ENCODE measurements around the gene SLC49A3. TPM values are rescaled to one million over a fixed set of nuclear protein-coding genes. Genes with fewer than 3 reads are reported as not detected.

SLC49A3 gene
- total and polyA plus RNA-seq, 7 donors, result 1.6 to 3.7 (median 3.0) TPM

DNA sequence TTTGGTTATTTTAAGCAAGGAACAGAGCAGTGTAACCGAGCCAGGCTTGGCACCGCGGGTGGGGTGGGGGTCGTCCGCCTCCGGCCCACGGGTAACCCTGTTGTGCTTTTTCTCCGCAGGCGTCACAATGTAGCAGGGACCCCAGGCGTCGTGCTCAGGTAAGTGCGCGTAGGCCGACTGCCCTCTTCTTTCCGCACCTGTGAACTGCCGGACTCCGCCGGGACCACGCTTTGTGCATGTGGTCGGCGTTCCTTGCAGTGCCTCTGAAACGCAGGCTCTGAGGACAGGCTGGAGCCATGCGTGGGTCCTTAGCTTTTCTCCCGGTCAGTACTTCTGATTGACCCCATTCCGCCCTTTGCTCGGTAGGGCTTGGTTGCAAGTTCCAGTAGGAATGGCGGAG lies 41.6 kb upstream of the SLC49A3 start:
- 84 to 95% (median 91%) methylated on average over 27 of the region's 27 CpGs for WGBS, 3 donors
- ATAC-seq (no peak), DNase-seq (no peak)
- Histone ChIP-seq H3K36me3 (ENCODE audit: insufficient read depth in 1 of 2, low read depth in 1 of 2) (peaks cover 10 to 31% of the 10 kb centered on the region in 2 donors), H3K9me3 (no peaks in the 10 kb centered on the region), H3K4me3 (no peak overlapping the region), H3K27me3 (ENCODE audit: insufficient read depth in 3 of 3, low read length in 2 of 3) (no peaks in the 10 kb centered on the region), H3K4me1 (no peaks in the 10 kb centered on the region), H3K27ac (no peak overlapping the region)
- intact Hi-C loops (cut with DNase I), result loop anchor here in 1 of 2 donors (10.0 kb wide), 1 partner anchor 264 kb away; the partner anchor contains the start of gene SLC26A1
- TF ChIP-seq, protein P1, sequence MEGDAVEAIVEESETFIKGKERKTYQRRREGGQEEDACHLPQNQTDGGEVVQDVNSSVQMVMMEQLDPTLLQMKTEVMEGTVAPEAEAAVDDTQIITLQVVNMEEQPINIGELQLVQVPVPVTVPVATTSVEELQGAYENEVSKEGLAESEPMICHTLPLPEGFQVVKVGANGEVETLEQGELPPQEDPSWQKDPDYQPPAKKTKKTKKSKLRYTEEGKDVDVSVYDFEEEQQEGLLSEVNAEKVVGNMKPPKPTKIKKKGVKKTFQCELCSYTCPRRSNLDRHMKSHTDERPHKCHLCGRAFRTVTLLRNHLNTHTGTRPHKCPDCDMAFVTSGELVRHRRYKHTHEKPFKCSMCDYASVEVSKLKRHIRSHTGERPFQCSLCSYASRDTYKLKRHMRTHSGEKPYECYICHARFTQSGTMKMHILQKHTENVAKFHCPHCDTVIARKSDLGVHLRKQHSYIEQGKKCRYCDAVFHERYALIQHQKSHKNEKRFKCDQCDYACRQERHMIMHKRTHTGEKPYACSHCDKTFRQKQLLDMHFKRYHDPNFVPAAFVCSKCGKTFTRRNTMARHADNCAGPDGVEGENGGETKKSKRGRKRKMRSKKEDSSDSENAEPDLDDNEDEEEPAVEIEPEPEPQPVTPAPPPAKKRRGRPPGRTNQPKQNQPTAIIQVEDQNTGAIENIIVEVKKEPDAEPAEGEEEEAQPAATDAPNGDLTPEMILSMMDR (IDR thresholded peaks at IDR 0.05), result no peak

DNA sequence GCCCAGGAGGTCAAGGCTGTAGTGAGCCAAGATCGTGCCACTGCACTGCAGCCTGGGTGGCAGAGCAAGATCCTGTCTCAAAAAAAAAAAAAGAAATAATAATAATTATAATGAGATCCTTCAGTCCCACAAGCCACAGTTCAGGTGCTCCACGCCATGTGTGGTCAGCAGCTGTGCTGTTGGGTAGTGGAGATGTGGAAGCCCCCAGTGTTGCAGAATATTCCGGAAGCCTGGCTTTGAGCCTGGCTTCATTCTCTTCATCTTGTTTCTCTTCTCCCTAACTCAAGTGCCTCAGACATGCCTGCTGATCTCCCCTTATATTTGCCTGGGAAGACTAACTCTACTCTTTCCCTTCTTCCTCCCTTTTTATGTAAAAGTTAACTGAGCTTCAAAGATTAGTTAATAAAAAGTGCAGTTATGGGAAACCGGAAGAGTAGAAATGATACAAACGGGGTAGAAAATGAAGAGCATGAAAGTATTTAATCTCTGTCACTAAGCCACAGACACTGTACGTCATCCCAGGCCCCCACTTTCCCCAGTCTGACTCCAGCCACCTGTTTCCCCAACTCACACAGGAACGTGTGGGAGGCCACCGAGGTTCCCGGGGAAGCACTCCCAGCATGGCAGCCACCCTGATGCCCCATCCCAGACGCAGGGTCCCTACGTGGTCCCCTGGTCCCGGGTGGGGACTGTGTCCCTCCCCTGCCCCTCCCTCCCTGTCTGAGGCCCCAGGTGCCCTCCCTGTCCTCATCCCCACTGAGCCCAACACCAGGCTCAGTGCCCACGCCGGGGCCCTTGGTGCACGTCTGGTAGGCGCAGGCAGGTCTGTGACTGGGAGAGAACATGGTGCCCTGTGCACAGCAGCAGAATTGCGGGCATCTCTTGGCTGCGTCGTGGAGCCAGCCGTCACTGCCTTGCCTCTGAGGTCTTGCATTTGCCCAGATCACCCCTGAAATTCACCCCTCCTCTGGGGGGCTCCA lies 40.7 kb upstream of the SLC49A3 start:
- ATAC-seq (no peak), DNase-seq (no peak)
- H3K4me3 ChIP-seq, result no peak overlapping the region
- H3K9me3 ChIP-seq, result no peaks in the 10 kb centered on the region
- H3K4me1 ChIP-seq, result no peaks in the 10 kb centered on the region
- H3K27ac ChIP-seq, result no peak overlapping the region
- no peaks in the 10 kb centered on the region for H3K27me3 ChIP-seq (ENCODE audit: insufficient read depth in 3 of 3, low read length in 2 of 3)
- WGBS, 3 donors, result 67 to 85% (median 72%) methylated on average over 20 of the region's 20 CpGs
- intact Hi-C loops (cut with DNase I), result loop anchor here in 1 of 2 donors (10.0 kb wide), 1 partner anchor 265 kb away; the partner anchor contains the start of gene SLC26A1
- H3K36me3 ChIP-seq (ENCODE audit: insufficient read depth in 1 of 2, low read depth in 1 of 2), result peaks cover 6 to 22% of the 10 kb centered on the region in 2 donors
- TF ChIP-seq, protein P1 (IDR thresholded peaks at IDR 0.05), result no peak

DNA sequence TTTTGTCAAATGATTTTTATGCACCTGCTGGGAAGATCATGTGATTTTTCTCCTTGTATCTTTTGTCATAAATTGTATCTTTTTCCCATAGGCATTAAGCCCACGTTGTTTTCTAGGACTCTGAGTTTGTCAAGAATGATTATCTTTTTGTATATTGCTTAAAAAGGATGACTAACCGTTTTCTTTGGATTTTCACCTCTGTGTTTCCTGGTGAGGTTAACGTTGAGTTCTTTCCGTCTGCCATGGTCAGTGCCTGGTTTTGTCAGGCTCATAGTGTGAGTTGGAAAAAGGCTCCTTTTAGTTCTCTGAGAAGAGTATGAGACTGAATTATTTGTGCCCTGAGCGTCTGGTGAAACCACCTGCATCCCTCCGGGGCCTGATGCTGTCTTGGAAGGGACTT lies 38.6 kb upstream of the SLC49A3 start:
- Histone ChIP-seq H3K4me3 (no peak overlapping the region), H3K4me1 (no peaks in the 10 kb centered on the region), H3K36me3 (ENCODE audit: insufficient read depth in 1 of 2, low read depth in 1 of 2) (peaks cover 0 to 3% of the 10 kb centered on the region in 2 donors), H3K9me3 (no peaks in the 10 kb centered on the region), H3K27me3 (ENCODE audit: insufficient read depth in 3 of 3, low read length in 2 of 3) (no peaks in the 10 kb centered on the region), H3K27ac (no peak overlapping the region)
- intact Hi-C loops (cut with DNase I), result no loop called here
- DNase-seq, result no peak
- TF ChIP-seq, protein P1 (IDR thresholded peaks at IDR 0.05), result no peak
- no peak for ATAC-seq
- 60 to 71% (median 69%) methylated on average over 6 of the region's 6 CpGs for WGBS, 3 donors

DNA sequence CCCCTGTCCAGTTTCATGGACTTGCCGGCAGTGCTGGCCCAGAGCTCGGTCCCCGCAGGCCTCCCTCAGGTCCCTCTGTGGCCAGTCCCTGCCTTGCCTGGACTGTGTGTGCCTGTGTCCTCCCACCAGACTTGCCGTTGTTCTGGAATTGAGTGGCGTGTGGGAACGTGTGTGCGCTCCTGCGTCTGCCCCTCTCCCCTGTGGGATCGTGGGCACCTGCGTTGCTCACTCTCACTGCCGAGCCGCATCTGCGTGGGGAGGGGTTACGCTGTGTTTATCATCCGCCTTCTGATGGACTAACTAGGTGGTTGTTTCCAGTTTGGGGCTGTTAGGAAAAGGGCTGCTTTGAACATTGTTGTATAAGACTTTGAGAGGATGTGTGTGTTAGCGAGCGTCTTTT lies 37.9 kb upstream of the SLC49A3 start:
- TF ChIP-seq, protein P1 (IDR thresholded peaks at IDR 0.05), result no peak
- intact Hi-C loops (cut with DNase I), result no loop called here
- Histone ChIP-seq H3K36me3 (ENCODE audit: insufficient read depth in 1 of 2, low read depth in 1 of 2) (no peaks in the 10 kb centered on the region), H3K9me3 (no peaks in the 10 kb centered on the region), H3K27me3 (ENCODE audit: insufficient read depth in 3 of 3, low read length in 2 of 3) (no peaks in the 10 kb centered on the region), H3K4me3 (no peak overlapping the region), H3K27ac (no peak overlapping the region), H3K4me1 (no peaks in the 10 kb centered on the region)
- WGBS, 3 donors, result 59 to 73% (median 67%) methylated on average over 17 of the region's 17 CpGs
- DNase-seq (no peak), ATAC-seq (peak in 2 of 4 donors; percentile 24 to 40)
